Ureter (tissue), 1 donor: Measurements from ENCODE around the gene SYTL1. TPM values are rescaled to one million over a fixed set of nuclear protein-coding genes. Genes with fewer than 3 reads are reported as not detected.

Experiments
- DNase-seq: peaks from one replicate; pipeline ENCODE4 v3.0.0-alpha.2; 2020; ENCODE audit warnings: low spot score
- total RNA-seq: library from RNA; stranded (reverse); gene quantifications from one replicate; pipeline ENCODE4 v1.2.4, GENCODE V29; 2023
- donor health status: DM: yes; HTN: yes; CAD: no.

Gene SYTL1
- total RNA-seq, 1 donor from 2014 or later = 93.6 TPM

- no peak for DNase-seq
These were observed 23.7 kb upstream of the SYTL1 start for GRCh38 chr1:27318136-27318535.

GRCh38 chr1:27318596-27318995 lies 23.2 kb upstream of the SYTL1 start:
- no peak for DNase-seq

GRCh38 chr1:27321813-27322568 lies 19.8 kb upstream of the SYTL1 start, which contains the start of gene TMEM222:
TSS of gene TMEM222 (plus strand) at chr1:27322163. CDS start at chr1:27322198, 35 bp downstream.
- DNase-seq = peak; percentile 98

GRCh38 chr1:27322569-27323240 lies 19.1 kb upstream of the SYTL1 start:
- DNase-seq = no peak

- no peak for DNase-seq
These were observed 16.5 kb upstream of the SYTL1 start for GRCh38 chr1:27325286-27325685.

GRCh38 chr1:27327964-27328363 lies 13.9 kb upstream of the SYTL1 start:
- DNase-seq = no peak

- DNase-seq = no peak
These were observed 11.0 kb upstream of the SYTL1 start for GRCh38 chr1:27330786-27331185.

- no peak for DNase-seq
These were observed 10.4 kb upstream of the SYTL1 start for GRCh38 chr1:27331426-27331825.

GRCh38 chr1:27331922-27332321 lies 9.9 kb upstream of the SYTL1 start:
- DNase-seq = no peak

GRCh38 chr1:27332536-27333281 lies 9.1 kb upstream of the SYTL1 start:
- DNase-seq = no peak

GRCh38 chr1:27333717-27334279 lies 8.0 kb upstream of the SYTL1 start:
- DNase-seq = no peak

- no peak for DNase-seq
These were observed 6.1 kb upstream of the SYTL1 start for GRCh38 chr1:27335506-27336422.

GRCh38 chr1:27336756-27337155 lies 5.1 kb upstream of the SYTL1 start:
- DNase-seq = no peak

GRCh38 chr1:27338751-27339150 lies 3.1 kb upstream of the SYTL1 start:
- no peak for DNase-seq

GRCh38 chr1:27339213-27339612 lies 2.6 kb upstream of the SYTL1 start:
- DNase-seq = no peak

GRCh38 chr1:27342391-27342777 lies 562 bp downstream of the SYTL1 start:
- no peak for DNase-seq

GRCh38 chr1:27342778-27343638 lies 1.2 kb downstream of the SYTL1 start:
- DNase-seq = peak; percentile 87

GRCh38 chr1:27343639-27344025 lies 1.8 kb downstream of the SYTL1 start:
- no peak for DNase-seq

GRCh38 chr1:27345272-27345671 lies 3.5 kb downstream of the SYTL1 start:
- no peak for DNase-seq

- no peak for DNase-seq
These were observed 4.5 kb downstream of the SYTL1 start for GRCh38 chr1:27346357-27346756.
